Effector CD4-positive, alpha-beta T cell (primary cell): ENCODE data around the gene CC2D1A.
"Not testable (repeated sequence)": the region's sequence is repeated elsewhere in the genome, so short reads cannot be mapped to it uniquely, and the experiment has no call there.

Experiments
- DNase-seq: peaks from one replicate; pipeline ENCODE4 v3.0.0-alpha.2; 2020

The CC2D1A gene

DNA sequence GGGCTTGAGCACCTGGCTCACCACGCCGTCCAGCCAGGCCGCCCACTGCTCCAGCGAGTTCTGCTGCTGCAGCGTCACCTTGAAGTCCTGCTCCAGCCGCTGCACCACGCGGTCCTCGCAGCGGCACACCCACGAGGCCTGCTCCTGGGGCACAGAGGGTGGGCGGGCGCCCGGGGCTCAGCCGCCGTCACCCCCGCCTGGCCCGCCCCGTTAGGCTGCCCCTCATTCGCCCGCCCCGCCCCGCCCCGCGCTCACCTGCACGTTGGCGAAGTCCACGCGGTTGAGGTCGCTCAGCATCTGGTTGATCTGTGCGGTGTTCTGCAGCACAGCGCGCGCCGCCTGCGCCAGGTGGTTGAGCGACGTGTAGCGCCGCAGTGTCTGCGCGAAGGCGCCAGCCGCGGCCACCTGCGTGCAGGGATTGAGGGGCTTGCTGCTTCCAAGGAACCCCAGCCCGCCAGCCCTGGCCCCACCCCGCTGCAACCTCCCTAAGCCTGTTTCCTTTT is 57.7 kb downstream of the CC2D1A start:
- DNase-seq: no peak

DNA sequence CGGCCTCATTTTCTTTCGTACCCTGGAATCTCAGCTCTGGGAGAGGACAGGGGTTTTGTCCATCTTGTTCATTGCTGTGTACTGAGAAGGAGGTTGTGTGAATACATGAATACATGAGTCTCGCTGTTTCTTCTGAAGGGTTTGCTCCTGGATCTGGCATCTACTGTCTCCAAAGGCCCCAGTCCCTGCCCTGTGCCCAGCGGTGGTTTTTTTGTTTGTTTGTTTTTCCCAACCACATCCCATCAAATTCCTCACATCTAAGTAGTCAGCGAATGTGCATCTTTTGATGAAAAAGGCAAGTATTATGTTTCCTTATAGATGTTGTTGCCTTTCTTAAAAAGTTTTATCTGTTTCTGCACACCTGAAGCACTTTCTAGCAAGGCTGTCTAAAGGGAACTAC is 58.8 kb downstream of the CC2D1A start:
- DNase-seq: no peak

DNA sequence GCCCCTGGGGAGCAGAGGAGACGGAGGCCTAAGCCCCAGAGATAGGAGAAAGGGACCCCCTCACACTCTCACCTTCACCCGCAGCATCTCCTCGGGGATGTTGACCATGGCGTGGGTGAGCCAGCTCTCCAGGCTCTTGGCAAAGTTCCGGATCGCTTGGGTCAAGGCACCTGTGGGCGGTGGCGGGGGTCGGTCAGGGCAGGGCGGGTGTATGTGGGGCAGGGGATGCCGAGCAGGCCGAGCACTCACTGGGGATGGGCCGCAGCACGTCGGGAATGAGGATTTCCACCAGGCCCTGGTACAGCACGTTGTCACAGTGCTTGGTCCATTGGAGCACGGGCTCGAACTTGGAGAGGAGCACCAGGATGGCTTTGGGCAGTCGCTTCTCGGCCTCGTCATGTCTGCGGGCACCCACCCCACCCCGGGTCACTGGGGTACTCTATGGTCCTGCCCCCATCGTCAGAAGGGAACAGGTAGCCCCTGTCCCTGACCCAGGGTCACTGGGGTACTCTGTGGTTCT is 59.4 kb downstream of the CC2D1A start:
- no peak for DNase-seq

DNA sequence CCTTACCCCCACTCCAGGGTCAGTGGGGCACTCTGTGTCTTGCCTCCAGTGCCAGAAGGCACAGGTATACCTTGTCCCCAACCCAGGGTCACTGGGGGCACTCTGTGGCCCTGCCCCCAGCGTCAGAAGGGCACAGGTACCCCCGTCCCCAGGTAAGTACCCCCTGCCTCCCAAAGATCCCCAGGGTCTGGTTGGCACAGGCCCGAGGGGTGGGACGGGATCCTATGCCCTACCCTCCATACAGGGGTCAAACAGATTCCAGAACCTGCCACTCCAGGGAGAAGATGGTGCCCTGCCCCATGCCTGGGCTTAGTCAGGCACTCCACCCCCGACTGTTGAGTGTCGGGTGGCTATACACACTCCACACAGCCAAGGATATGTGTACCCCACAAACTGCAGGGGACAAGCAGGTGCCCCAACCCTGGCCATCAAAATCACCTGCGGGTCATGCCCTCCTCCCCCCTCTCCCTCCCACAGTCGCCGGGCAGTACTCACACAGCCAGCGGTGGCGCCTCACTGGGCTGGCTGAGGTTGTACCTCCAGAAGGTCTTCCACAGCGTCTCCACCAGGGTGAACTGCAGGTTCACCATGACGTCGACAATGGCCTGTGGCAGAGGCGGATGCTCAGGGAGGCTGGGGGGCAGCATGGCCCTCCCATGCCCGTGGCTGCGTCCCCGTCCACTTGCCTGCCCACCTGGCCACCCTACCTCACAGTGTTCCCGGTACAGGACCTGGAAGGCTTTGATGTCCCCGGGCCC is 60.1 kb downstream of the CC2D1A start:
- no peak for DNase-seq

DNA sequence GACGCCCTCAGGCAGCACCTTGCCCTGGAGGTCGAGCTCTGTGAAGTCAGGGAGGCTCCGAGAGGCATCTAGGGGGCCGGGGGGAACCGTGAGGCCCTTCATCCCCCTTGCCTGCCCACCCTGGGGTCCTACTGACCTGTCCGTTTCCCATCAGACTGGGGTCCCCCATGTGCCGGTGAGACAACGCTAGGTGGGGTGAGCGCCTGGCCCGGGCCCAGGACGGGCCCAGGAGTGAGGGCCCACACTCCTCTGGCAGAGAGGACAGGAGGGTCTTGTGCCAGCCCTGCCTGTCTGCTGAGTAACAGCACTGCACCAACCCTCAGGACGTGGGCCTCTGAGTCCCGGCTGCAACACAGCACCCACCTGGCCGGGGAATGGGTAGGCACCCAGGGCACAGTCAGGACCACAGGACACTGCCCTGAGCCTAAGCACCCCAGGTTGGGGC is 60.7 kb downstream of the CC2D1A start:
- DNase-seq: no peak

DNA sequence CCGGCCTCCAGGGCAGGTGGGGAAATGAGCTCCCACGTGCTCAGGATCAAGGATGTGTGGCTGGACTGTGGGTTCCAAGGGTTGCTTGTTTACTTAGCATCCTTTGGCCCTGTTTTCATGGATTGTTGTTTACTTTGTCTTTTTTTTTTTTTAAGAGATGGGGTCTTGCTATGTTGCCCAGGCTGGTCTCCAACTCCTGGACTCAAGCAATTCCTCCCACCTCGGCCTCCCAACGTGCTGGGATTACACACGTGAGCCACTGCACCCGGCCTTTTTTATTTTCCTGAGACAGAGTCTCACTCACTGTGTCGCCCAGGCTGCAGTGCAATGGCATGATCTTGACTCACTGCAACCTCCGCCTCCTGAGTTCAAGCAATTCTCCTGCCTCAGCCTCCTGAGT is 61.2 kb downstream of the CC2D1A start:
- DNase-seq: not testable (repeated sequence)

DNA sequence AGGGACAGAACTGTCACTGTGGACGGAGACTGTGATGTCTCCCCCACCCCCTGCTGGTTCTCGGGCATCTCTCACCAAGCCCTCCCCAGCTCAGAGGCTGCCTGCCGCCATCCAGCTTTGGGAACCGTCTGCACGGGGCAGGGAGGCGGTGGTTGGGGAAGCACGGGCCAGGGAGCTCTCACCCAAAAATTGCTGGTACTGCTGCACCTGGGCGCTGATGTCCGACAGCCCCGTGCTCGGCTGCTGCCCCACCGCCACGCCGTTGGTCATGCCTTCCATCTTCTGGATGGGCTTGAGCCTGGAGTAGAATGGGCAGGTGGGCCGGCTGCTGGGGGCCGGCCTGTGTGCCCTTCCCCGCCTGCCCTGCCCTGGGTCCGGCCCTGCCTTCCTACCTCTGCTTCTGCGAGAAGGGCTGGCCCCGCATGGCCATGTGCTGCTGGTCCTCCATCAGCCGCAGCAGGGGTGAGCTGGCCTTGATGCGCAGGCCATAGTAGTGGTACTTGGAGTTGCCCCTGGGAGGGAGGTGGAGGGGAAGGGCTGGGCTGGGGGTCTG is 62.5 kb downstream of the CC2D1A start:
- DNase-seq: no peak

DNA sequence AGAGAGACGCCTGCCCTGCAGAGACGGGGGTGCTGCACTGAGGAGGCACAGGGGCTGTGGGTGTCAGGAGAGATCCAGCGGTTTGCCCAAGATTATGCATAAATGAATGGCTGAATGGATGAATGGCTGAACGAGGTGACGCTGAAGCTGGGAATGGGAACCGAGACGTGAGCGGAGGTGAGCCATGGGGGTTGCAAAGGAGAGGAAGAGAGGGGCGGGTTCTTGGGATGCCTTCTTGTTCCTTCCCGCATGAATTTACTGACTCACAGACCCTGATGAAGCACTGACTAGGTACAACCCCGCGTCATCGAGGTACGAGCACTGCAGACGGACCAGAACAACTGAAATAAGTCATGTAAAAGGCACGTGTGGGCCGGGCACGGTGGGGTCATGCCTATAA is 63.0 kb downstream of the CC2D1A start:
- DNase-seq: no peak

DNA sequence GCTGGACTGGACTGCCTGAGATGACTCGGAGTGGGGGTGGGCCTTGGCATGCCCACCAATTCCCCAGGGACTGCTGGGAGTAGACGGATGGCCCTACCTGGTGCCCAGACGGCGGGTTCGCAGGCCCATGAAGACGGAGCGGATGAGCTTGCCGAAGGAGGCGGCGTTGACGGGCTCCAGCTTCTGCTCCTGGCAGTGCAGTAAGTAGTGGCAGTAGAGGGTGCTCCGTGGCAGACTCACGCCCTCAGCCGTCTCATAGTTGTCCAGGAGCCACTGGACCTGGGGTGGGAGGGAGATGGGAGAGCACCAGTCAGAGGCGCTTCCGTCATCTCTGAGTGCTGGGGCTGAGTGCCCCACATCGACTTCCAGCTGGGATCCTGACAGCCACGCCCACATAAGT is 63.9 kb downstream of the CC2D1A start:
- no peak for DNase-seq

DNA sequence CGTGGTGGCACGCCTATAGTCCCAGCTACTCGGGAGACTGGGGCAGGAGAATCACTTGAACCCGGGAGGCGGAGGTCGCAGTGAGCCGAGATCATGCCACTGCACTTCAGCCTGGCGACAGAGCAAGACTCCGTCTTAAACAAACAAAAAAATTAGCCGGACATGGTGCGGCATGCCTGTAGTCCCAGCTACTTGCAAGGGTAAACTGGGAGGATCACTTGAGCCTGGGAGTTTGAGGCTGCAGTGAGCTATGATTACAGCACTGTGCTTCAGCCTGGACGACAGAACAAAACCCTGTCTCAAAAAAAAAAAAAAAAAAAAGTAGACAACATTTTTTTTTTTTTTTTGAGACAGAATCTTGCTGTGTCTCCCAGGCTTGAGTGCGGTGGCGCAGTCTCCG is 65.9 kb downstream of the CC2D1A start:
- not testable (repeated sequence) for DNase-seq

DNA sequence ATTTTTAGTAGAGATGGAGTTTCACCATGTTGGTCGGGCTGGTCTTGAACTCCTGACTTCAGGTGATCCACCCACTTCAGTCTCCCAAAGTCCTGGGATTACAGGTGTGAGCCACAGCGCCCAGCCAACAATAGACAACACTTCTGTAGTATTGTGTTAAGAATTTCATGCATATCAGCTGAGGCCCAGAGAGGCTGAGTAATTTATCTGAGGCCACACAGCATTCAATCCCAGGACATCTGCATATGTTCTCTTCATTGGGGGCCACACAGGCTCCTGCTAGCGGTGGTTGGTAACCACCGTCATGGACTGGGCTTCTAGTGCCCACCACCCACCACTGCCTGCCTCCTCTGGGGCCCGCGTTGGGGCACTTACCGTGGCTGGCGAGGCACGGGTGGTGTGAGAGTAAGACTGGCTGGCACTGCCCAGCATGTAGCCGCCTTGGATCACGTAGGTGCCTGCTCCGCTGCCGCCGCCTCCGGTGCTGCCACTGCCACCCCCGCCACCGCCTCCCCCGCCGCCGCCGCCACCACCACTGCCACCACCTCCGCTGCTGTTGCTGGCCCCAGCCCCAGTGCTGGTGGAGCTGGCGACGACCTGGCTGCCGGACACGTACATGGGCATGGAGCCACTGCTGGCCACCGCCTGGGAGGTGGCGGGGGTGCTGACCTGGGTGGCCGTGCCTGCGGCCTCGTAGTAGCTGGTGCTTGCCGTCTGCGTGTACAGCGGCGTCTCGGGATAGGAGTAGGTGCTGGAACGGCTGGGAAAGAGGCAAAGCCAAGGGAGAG is 66.6 kb downstream of the CC2D1A start:
- no peak for DNase-seq

DNA sequence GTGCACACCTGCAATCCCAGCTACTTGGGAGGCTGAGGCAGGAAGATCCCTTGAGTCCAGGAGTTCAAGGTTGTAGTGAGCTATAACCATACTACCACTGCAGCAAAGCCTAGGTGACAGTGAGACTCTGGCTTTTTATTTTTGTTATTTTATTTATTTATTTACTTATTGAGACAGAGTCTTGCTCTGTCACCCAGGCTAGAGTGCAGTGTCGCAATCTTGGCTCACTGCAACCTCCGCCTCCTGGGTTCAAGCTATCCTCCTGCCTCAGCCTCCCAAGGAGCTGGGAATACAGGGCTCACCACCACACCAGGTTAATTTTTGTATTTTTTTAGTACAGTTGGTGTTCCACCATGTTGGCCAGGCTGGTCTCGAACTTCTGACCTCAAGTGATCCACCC is 67.5 kb downstream of the CC2D1A start:
- not testable (repeated sequence) for DNase-seq

DNA sequence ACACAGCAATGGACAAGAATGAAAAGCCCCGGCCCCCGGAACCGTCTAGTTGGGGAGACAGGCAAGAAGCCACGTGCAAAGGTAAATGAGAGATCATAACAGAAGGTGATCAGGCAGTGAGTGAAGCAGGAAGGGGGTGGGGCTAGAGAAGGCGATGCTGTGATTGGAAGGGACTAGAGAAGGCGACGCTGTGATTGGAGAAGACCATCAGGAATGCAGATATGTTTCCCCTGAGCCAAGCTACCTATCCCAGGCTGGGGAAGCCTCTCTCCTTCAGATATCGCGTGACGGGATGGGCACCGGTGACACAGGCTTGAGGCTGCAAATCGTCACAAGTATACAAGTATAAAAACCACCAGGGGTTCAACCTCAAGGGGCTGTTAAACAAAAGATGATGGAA is 68.1 kb downstream of the CC2D1A start:
- no peak for DNase-seq

DNA sequence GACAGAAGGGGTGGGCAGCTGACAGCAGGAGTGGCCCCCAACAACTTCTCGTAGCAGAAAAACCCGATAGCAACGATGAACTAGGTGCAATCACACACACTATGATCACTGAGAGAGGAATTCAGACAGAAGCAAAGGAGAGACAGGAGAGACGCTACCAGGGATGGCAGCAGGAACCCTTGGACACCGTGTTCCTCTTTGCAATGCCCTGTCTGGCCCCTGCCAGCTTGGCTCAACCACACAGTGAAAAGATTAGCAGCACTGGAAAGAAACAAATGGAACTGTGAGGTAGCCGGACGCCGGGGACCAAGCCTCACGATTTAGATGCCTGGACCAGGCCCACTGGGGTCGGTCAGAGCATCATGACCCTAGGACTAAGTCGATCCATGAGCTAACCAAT is 69.9 kb downstream of the CC2D1A start:
- no peak for DNase-seq

DNA sequence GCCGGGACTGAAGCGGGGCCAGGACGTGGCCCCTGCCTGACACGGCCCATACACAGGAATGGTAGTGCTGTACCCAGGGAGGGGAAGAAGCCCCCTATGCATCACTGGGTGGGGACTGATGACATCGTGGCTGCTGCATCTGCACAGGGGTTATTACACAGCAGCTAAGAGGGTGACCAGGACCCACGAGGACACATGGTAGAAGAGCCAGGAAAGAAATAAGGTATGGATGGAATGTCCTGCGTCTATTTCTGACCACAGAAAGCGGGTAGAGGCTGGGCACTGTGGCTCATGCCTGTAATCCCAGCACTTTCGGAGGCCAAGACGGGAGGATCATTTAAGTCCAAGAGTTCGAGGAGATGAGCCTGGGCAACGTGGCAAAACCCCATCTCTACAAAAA is 70.4 kb downstream of the CC2D1A start:
- DNase-seq: no peak

DNA sequence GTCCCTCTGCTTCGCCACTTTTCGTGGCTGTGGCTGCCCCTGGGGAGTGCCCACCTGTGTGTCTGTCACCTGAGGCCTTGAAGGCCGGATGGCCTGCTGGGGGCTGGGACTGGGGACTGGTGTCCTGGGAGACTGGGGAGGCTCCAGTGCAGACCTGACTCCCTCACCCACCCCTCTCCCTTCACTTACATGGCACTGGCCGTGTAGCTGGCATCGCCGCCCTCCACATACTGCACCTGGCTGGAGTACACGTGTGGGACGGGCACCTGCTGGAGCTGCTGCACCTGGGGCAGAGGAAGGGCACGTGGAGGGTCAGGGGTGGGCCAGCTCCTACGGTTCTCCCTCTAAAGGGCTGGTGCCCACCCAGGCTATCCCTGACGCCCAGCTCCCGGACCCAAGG is 71.8 kb downstream of the CC2D1A start:
- no peak for DNase-seq

DNA sequence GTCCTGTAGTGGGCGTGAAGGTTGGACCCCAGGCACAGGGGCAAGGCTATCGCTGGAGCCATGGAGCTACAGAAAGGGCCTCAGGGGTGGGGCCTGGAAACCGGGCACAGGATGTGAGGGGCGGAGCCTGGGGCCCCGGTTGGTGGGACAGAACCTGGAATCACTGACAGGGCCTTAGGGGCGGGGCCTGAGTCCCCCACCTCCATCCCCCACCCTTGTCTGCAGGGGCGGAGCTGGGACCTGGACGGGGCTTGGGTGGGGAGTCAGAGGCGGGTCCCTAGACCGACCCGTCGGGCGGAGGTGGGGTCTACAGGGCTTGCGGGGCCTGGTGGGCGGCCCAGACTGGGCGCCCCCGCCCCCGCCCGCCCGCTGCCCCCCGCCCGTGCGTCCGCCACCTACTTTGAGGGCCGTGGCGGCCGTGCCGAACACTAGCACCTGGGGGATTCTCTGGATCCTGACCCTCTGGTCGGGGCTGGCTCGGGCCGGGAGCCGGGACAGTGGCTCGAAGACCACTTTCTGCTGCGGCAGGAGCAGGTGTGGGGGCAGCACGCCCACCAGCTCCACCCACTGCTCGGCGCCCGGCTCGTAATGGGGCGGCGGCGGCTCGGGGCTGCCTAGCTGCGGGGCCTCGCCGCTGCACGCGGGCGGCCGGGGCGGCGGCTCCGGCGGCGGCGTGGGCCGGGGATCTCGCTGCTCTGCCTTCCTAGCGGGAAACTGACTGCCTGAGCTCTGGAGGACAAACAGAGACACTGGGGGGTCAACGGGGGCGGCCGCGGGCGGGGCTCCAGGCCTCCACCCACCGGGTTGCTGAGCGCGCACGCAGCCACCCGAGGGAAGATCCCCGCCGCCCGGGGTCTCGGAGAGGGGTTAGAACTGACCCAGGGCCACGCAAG is 72.6 kb downstream of the CC2D1A start:
- DNase-seq: no peak

DNA sequence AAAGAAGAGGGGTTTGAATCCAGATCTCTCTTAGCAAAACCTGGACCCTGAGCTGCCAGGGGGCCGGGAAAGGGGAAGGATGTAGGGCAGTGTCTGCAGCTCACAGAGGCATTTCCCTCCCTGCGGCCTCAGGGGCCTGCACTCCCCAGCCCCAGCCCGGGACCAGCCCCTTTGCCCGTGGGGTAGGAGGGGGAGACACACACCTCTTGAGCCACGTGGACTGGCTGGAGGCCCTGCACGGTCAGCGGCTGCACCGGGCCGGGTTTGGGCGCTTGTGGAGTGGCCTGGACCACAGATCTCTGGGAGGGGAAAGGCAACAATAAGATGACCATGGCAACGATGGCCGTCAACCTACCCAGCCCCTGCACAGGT is 73.2 kb downstream of the CC2D1A start:
- no peak for DNase-seq

DNA sequence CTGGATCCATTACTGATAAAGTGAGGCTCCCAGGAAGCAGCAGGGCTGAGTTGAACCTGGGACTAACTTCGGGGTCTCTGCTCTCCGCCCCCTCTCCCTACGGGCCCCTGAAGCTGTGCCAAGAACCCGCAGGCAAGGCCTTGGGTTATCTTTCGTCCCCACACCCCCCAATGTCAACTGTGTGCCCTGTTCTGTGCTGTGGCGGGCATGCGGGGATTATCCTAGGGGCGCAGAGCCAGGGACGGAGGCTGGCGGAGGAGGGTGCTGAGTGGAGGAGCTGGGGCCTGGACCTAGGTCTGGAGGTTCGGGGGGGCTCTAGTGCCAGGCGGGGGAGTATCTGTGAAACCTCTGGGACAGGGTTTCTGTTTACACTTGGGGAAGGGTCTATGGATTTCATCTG is 73.7 kb downstream of the CC2D1A start:
- DNase-seq: no peak

DNA sequence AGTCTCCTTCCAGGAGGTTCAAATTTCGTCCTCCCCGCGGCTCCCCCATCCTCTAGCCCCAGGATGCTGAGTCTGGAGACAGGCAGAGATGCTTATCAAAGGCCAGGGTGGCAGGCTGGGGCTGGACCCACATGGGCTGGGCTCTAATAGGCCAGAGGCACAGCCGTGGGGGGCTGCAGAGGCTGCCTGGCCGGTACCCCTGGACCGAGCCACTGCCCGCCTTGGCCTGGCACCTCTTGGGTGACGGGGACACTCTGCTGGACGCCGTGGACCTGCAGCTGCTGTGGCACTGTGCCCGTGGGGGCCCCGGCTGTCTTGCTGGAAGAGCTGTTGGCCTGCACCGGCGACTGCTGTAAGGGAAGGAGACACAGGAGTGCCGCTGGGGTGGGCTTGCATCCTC is 74.3 kb downstream of the CC2D1A start:
- no peak for DNase-seq
